CD4-positive, CD25-positive, alpha-beta regulatory T cell (primary cell): ENCODE results near the gene LAMA1. TPM values are rescaled to one million over a fixed set of nuclear protein-coding genes. Genes with fewer than 3 reads are reported as not detected.

Experiments used
- ATAC-seq, 2 donors: fragments of 150-1000 bp; cut with Tn5 transposase; one replicate each; pipeline ENCODE4 v1.10.0; 2021; ENCODE audit warnings: low read depth in 2 of 2, moderate number of reproducible peaks in 2 of 2, moderate library complexity in 1 of 2
- DNase-seq, 3 donors: peaks; one replicate each; pipeline versions ENCODE4 v3.0.0 to v3.0.0-alpha.2; 2012 to 2022; ENCODE audit warnings: mixed read lengths in 1 of 3
- H3K27ac ChIP-seq: one replicate; pipeline ENCODE4 v1.7.0; 2013; ENCODE audit warnings: mild to moderate bottlenecking, low read length; ENCODE audit not compliant: insufficient read depth, poor library complexity, severe bottlenecking
- H3K27me3 ChIP-seq: one replicate; pipeline ENCODE4 v1.7.0; 2013; ENCODE audit warnings: low read length; ENCODE audit not compliant: control insufficient read depth, insufficient read depth
- H3K36me3 ChIP-seq: one replicate; pipeline ENCODE4 v1.7.0; 2013; ENCODE audit warnings: mild to moderate bottlenecking, low read length, moderate library complexity; ENCODE audit not compliant: control insufficient read depth, insufficient read depth
- H3K4me1 ChIP-seq: 2 replicates; pipeline ENCODE4 v1.7.0; 2013; ENCODE audit warnings: mild to moderate bottlenecking, low read length; ENCODE audit not compliant: insufficient read depth, control insufficient read depth, poor library complexity, severe bottlenecking
- H3K4me3 ChIP-seq: one replicate; pipeline ENCODE4 v1.7.0; 2013; ENCODE audit warnings: low read depth, mild to moderate bottlenecking, low read length, moderate library complexity
- H3K9me3 ChIP-seq, 2 experiments: 1 replicate in 1 of 2; 2 replicates in 1 of 2; pipeline ENCODE4 v1.7.0; 2013; ENCODE audit warnings: low read length in 2 of 2, mild to moderate bottlenecking in 1 of 2, moderate library complexity in 1 of 2; ENCODE audit not compliant: control insufficient read depth in 2 of 2
- H3K27ac Mint-ChIP-seq, 3 donors: one replicate each; pipeline ENCODE4 v1.8.0; 2020 to 2022; ENCODE audit warnings: mild to moderate bottlenecking in 3 of 3, mixed read lengths in 3 of 3, moderate library complexity in 2 of 3
- H3K27me3 Mint-ChIP-seq: one replicate; pipeline ENCODE4 v1.8.0; 2022; ENCODE audit warnings: mild to moderate bottlenecking, mixed read lengths
- H3K36me3 Mint-ChIP-seq: one replicate; pipeline ENCODE4 v1.8.0; 2020; ENCODE audit warnings: mixed read lengths
- H3K4me1 Mint-ChIP-seq, 4 donors: one replicate each; pipeline ENCODE4 v1.8.0; 2020 to 2022; ENCODE audit warnings: mixed read lengths in 4 of 4, mild to moderate bottlenecking in 1 of 4
- H3K4me3 Mint-ChIP-seq, 4 donors: one replicate each; pipeline ENCODE4 v1.8.0; 2020 to 2022; ENCODE audit warnings: mild to moderate bottlenecking in 4 of 4, mixed read lengths in 4 of 4, moderate library complexity in 3 of 4
- H3K9me3 Mint-ChIP-seq, 7 donors: one replicate each; pipeline ENCODE4 v1.8.0; 2020 to 2022; ENCODE audit warnings: mixed read lengths in 7 of 7, mild to moderate bottlenecking in 3 of 7, moderate library complexity in 2 of 7
- polyA plus RNA-seq, 4 donors: library from polyadenylated mRNA; unstranded; fragments of 300-500 nt; fragmentation: Illumina TruSeq; gene quantifications; one replicate each; pipeline ENCODE4 v1.2.3, GENCODE V29; 2021
- total RNA-seq: library from RNA; stranded (reverse); gene quantifications from one replicate; pipeline ENCODE4 v1.2.3, GENCODE V29; 2022

LAMA1 gene
- total RNA-seq (not detected), polyA plus RNA-seq (not detected)

- Mint-ChIP-seq H3K4me3 (no peak within 1 kb of the TSS), H3K9me3 (peaks cover 0 to 5% (median 2%) of the 10 kb centered on the region in 7 donors), H3K27ac (no peak within 1 kb of the TSS), H3K27me3 (peaks cover 32% of the 10 kb centered on the region), H3K4me1 (peaks cover 0 to 7% (median 4%) of the 10 kb centered on the region in 4 donors), H3K36me3 (no peaks in the 10 kb centered on the region)
- ATAC-seq (no peak), DNase-seq (no peak)
- Histone ChIP-seq H3K27ac (no peak within 1 kb of the TSS), H3K4me1 (no peaks in the 10 kb centered on the region), H3K36me3 (no peaks in the 10 kb centered on the region), H3K4me3 (no peak within 1 kb of the TSS), H3K27me3 (peaks cover 5% of the 10 kb centered on the region), H3K9me3 (no peaks in the 10 kb centered on the region)
Measured at GRCh38 chr18:7117390-7118355, at the start of gene LAMA1. Gene LAMA1 (minus strand): TSS chr18:7117797. CDS start chr18:7117720, 77 bp downstream.

GRCh38 chr18:7165846-7166393 is 48.3 kb upstream of the LAMA1 start:
- H3K4me3 Mint-ChIP-seq: no peak overlapping the region
- DNase-seq (no peak), ATAC-seq (no peak)
- Histone ChIP-seq H3K36me3 (no peaks in the 10 kb centered on the region), H3K4me1 (no peaks in the 10 kb centered on the region), H3K27ac (no peak overlapping the region), H3K27me3 (no peaks in the 10 kb centered on the region), H3K4me3 (no peak overlapping the region), H3K9me3 (no peaks in the 10 kb centered on the region)
- no peaks in the 10 kb centered on the region for H3K36me3 Mint-ChIP-seq
- H3K27ac Mint-ChIP-seq: no peak overlapping the region
- peaks cover 0 to 9% (median 0%) of the 10 kb centered on the region in 7 donors for H3K9me3 Mint-ChIP-seq
- H3K27me3 Mint-ChIP-seq: no peaks in the 10 kb centered on the region
- no peaks in the 10 kb centered on the region for H3K4me1 Mint-ChIP-seq

GRCh38 chr18:7164323-7165004 is 46.9 kb upstream of the LAMA1 start:
- Mint-ChIP-seq H3K36me3 (no peaks in the 10 kb centered on the region), H3K27ac (no peak overlapping the region), H3K4me3 (no peak overlapping the region), H3K27me3 (no peaks in the 10 kb centered on the region), H3K9me3 (peaks cover 0 to 9% (median 0%) of the 10 kb centered on the region in 7 donors), H3K4me1 (no peaks in the 10 kb centered on the region)
- Histone ChIP-seq H3K4me3 (no peak overlapping the region), H3K27ac (no peak overlapping the region), H3K9me3 (no peaks in the 10 kb centered on the region), H3K36me3 (no peaks in the 10 kb centered on the region), H3K27me3 (no peaks in the 10 kb centered on the region), H3K4me1 (no peaks in the 10 kb centered on the region)
- ATAC-seq (no peak), DNase-seq (no peak)

- no peaks in the 10 kb centered on the region for H3K4me1 ChIP-seq
- no peak overlapping the region for H3K4me3 ChIP-seq
- no peaks in the 10 kb centered on the region for H3K4me1 Mint-ChIP-seq
- peaks cover 0 to 7% (median 3%) of the 10 kb centered on the region in 7 donors for H3K9me3 Mint-ChIP-seq
- H3K27me3 ChIP-seq: no peaks in the 10 kb centered on the region
- H3K27me3 Mint-ChIP-seq: no peaks in the 10 kb centered on the region
- H3K36me3 ChIP-seq: no peaks in the 10 kb centered on the region
- no peaks in the 10 kb centered on the region for H3K9me3 ChIP-seq
- H3K27ac Mint-ChIP-seq: no peak overlapping the region
- no peak overlapping the region for H3K4me3 Mint-ChIP-seq
- ATAC-seq: no peak
- no peak overlapping the region for H3K27ac ChIP-seq
- DNase-seq: no peak
- no peaks in the 10 kb centered on the region for H3K36me3 Mint-ChIP-seq
Measured at GRCh38 chr18:7158216-7158615, 40.6 kb upstream of the LAMA1 start.

GRCh38 chr18:7157760-7158159 is 40.2 kb upstream of the LAMA1 start:
- Mint-ChIP-seq H3K27me3 (no peaks in the 10 kb centered on the region), H3K36me3 (no peaks in the 10 kb centered on the region), H3K4me3 (no peak overlapping the region), H3K4me1 (no peaks in the 10 kb centered on the region), H3K27ac (no peak overlapping the region), H3K9me3 (peaks cover 0 to 7% (median 3%) of the 10 kb centered on the region in 7 donors)
- Histone ChIP-seq H3K4me1 (no peaks in the 10 kb centered on the region), H3K9me3 (no peaks in the 10 kb centered on the region), H3K4me3 (no peak overlapping the region), H3K27me3 (no peaks in the 10 kb centered on the region), H3K27ac (no peak overlapping the region), H3K36me3 (no peaks in the 10 kb centered on the region)
- no peak for DNase-seq
- ATAC-seq: no peak

GRCh38 chr18:7155887-7156286 is 38.3 kb upstream of the LAMA1 start:
- no peak overlapping the region for H3K4me3 Mint-ChIP-seq
- Histone ChIP-seq H3K27ac (no peak overlapping the region), H3K9me3 (no peaks in the 10 kb centered on the region), H3K27me3 (no peaks in the 10 kb centered on the region), H3K4me3 (no peak overlapping the region), H3K36me3 (no peaks in the 10 kb centered on the region), H3K4me1 (no peaks in the 10 kb centered on the region)
- DNase-seq (no peak), ATAC-seq (no peak)
- H3K4me1 Mint-ChIP-seq: no peaks in the 10 kb centered on the region
- no peak overlapping the region for H3K27ac Mint-ChIP-seq
- peaks cover 0 to 4% (median 1%) of the 10 kb centered on the region in 7 donors for H3K9me3 Mint-ChIP-seq
- H3K36me3 Mint-ChIP-seq: no peaks in the 10 kb centered on the region
- H3K27me3 Mint-ChIP-seq: no peaks in the 10 kb centered on the region

- Mint-ChIP-seq H3K27me3 (no peaks in the 10 kb centered on the region), H3K36me3 (no peaks in the 10 kb centered on the region), H3K4me1 (no peaks in the 10 kb centered on the region), H3K4me3 (no peak overlapping the region), H3K27ac (no peak overlapping the region), H3K9me3 (peaks cover 0 to 4% (median 1%) of the 10 kb centered on the region in 7 donors)
- Histone ChIP-seq H3K4me3 (no peak overlapping the region), H3K4me1 (no peaks in the 10 kb centered on the region), H3K27me3 (no peaks in the 10 kb centered on the region), H3K36me3 (no peaks in the 10 kb centered on the region), H3K9me3 (no peaks in the 10 kb centered on the region), H3K27ac (no peak overlapping the region)
- no peak for DNase-seq
- no peak for ATAC-seq
Measured at GRCh38 chr18:7155092-7155491, 37.5 kb upstream of the LAMA1 start.
